Putamen (tissue), 1 donor: ENCODE measurements around the gene CROCC2.

Experiments
- DNase-seq: peaks from one replicate; pipeline ENCODE4 v3.0.0-alpha.2; 2016; ENCODE audit warnings: low spot score

CROCC2 gene

DNA sequence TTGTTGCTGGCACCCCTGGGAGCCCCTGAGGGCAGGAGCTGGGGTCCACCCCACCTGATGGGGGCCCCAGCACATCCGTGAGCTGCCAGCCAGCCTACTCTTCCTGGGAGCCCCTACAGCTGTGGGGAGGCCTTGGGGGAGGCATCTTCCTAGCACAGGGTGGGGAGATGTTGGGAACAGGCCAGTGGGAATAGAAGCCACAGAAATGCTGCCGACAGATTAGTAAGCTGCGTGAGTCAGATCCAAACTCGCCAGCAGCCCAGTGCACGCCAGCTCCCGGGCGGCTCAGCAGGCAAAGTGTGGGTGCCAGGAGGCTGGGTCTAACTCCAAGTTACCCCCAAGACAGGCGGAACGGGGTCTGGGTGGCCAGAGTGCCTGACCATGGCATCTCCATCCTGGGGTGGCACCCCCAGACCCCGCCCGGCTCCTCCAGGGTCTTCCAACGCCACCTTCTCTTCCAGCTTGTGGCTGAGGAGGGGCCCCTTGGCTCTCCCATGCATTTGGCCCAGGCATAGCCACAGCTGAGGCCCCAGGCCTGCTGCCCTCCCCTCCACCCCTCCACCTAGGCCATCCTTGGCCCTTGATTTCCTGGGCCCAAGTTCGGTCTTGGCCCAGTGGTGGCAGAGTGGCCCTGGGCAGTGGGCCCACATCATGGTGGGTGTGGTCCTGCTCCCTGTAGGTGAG, 15.3 kb downstream of the CROCC2 start:
- no peak for DNase-seq

- DNase-seq = no peak
Measured at GRCh38 chr2:240921995-240922244, 15.8 kb downstream of the CROCC2 start.

- no peak for DNase-seq
Measured at GRCh38 chr2:240922245-240922981, 16.3 kb downstream of the CROCC2 start.

DNA sequence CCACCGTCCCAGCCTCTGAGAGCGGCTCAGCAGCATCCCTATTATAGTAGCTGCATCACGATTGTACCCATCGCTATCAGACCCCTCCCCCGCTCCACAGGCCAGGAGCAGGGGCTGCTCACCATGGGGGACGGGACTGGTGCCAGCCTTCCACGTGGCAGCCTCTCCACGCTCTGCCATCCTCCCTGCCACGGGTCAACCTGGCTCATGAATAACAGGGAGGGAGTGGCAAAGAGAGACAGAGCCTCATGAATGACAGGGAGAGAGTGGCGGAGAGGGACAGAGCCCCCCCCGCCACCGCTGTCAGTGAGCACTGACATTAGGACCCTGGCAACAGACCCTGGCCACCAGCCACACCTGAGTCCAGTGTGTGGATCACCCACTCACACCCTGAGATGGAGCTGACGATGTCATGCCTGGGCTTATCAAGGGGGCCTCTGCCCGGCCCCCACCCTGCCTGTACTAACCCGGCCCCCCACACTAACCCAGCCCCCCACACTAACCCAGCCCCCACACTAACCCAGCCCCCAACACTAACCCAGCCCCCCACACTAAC, 16.9 kb downstream of the CROCC2 start:
- no peak for DNase-seq

- no peak for DNase-seq
Measured at GRCh38 chr2:240925191-240925567, 19.0 kb downstream of the CROCC2 start.

GRCh38 chr2:240925568-240926515, 19.7 kb downstream of the CROCC2 start:
- DNase-seq = no peak

DNA sequence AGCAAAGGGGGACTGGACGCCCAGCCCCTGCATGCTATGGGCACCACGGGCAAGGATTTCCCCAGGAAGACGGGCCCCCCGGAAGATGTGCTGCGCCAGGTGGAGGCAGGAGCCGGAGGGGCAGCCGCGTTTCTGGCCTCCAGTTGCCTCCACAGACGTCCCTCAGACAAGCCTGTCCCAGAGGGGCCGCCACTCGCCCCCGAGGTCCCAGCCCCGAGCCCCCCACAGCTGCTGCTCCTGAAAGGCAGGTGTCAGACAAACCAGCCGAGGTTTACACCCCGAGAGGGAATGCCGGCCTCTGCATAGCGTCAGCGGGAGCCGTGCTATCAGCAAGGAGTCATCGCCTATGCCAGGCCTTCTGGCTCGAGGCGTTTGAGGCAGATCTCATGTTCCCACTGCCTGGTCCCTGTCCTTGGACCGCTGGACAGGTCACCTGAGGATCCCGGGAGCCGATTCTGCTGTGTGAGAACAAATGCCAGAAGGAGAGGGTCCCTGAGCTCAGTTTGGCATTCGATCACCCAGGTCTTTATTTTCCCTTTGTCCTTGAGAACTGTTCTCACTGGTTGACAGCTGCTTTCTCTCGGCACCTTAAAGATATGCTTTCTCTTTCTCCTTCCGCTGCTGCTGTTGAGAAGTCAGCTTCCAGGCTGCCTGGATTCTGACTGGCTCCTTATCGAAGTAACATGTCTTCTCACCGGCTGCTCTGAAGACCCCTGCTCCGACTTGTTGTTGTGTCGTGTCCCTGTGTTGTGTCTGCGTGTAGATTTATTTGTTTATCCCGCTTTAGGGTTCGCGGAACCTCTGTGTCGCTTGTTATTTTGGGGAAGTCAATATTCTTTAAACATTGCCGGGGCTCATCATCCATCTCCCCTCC, 20.6 kb downstream of the CROCC2 start:
- DNase-seq = no peak

DNA sequence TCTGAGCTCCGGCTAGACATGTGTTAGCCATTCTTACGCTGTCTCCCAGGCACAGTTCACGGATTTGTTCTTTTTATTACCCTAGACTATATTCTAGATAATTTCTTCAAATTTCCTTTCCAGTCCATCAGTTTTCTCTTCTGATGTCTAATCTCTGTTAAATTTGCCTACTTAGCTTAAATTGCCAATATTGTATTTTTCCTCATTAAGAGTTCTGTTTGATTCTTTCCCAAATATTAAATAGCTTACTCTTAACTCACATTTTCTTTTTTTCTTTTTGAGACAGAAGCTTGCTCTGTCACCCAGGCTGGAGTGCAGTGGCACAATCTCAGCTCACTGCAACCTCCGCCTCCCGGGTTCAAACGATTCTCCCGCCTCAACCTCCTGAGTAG, 21.2 kb downstream of the CROCC2 start:
- no peak for DNase-seq

DNA sequence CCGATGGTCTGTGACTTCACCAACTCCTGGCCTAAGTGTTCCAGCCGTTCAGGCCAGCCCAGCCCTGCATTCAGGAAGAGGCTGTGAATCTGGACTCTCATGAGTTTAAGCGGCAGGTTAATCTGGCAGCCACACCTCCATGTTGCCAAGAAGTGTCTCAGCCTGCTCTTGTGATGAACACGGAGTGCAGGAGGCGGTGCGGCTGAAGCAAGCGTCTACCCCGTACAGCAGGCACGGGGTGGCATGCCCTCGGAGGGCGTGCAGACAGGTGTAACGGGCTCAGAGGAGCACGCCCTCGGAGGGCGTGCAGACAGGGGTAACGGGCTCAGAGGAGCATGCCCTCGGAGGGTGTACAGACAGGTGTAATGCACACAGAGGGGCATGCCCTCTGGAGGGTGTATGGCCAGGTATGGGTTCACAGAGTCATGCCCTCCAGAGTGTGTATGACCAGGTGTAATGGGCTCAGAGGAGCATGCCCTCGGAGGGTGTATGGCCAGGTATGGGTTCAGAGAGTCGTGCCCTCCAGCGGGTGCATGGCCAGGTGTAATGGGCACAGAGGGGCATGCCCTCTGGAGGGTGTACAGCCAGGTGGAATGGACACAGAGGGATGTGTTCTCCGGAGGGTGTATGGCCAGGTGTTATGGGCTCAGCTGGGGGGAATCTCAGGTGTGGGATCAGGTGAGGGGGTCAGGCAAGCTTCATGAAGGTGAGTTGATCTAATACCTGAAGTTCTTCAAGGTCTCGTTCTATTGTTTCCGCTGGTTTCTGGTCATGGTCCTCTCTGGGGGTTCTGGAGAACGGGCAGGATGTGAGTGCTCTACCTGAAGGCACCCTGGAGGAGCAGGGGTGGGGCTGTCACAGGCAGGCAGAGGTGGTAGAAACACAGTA, 22.6 kb downstream of the CROCC2 start:
- DNase-seq = no peak

DNA sequence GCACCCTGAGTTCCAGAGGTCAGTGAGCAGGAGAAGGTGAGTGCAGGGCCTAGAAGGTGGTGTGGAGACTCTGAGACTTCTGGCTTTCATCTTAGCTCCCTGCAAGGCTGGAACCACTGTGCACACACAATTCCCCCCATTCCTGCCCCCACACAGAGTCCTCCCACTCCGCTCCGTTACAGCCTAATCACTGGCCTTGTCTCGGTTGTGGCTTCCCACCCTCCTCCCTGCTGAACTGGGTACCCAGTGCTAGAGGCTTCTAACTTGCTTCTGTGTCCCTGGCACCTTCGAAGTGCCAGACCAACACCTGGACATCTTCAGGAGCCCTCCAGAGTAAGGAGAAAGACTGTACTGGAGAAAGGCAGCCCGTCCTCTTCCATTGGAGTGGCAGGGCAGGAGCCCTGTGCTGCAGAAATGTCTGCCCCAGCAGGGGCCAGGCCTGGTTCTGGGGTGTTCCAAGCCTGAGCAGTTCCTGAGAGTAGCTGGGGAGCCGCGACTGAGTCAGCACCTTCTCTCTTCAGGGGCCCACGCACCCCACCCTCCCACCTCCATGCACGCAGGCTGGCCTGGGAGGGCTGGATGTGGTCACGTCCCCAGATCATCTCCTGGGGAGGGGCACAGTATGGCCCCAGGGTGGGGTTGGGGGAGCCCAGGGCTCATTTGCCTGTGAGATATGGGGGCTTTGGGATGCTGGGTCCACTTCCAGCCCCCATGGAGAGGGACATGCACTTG, 23.4 kb downstream of the CROCC2 start:
- DNase-seq = no peak

- DNase-seq = no peak
Measured at GRCh38 chr2:240930096-240930630, 24.0 kb downstream of the CROCC2 start.

GRCh38 chr2:240930631-240931318, 24.6 kb downstream of the CROCC2 start:
- no peak for DNase-seq

DNA sequence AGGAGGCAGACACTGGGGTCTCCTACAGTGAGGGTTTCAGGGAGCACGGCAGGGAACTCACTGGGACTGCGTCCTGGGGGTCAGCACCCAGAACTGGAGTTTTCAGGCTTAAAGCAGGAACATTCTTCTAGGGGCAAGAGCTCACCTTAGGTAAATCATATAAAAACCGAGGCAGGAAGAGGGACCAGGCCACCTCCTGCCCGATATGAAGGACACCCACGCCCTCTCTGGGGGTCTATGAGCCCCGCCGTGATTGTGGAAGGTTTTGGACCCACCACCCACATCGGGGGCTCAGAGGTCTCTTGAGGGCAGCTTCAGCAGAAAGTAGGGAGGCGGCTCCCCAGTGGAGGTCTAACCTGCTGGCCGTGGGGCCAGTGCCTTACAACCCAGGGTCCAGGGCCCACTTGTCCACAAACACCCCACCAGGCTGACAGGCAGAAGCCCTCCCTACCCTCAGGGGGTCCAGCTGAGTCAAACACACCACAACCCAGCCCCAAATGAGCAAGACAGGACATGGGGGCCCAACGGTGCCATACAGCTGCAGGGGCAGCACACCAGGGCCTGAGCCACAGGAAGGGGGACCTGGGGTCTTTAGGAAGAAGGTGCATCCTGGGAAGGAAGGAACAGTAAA, 25.3 kb downstream of the CROCC2 start:
- DNase-seq = no peak

GRCh38 chr2:240932001-240932723, 26.0 kb downstream of the CROCC2 start:
- no peak for DNase-seq

DNA sequence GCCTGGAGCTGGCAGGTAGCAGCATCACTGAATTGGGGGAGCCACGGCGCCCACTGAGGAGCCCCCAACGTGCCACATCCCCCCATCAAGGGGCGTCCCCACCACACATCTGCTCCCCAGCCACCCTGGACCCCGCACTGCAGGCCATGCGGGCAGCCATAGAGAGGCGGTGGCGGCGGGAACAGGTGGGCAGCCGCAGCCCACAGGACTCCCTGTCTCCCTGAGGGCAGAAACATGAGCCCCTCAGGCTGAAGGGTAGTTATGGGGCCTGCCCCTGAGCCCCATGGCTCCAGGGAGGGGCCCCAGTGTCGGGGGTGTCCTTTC, 26.6 kb downstream of the CROCC2 start:
- no peak for DNase-seq

- DNase-seq = no peak
Measured at GRCh38 chr2:240933048-240933965, 27.2 kb downstream of the CROCC2 start.
